AG09319 (cell line): ENCODE results near the gene BNIP5.

Source experiments
- DNase-seq: peaks from one replicate; pipeline ENCODE4 v3.0.0-alpha.2; 2010; ENCODE audit warnings: low read depth; ENCODE audit errors: extremely low read depth
- TF ChIP-seq, protein P1 (sequence below): IDR thresholded peaks from 2 replicates; pipeline ENCODE4 v1.5.1; 2011; ENCODE audit warnings: low read depth, mild to moderate bottlenecking, inconsistent platforms, low read length, moderate library complexity

Gene BNIP5

DNA sequence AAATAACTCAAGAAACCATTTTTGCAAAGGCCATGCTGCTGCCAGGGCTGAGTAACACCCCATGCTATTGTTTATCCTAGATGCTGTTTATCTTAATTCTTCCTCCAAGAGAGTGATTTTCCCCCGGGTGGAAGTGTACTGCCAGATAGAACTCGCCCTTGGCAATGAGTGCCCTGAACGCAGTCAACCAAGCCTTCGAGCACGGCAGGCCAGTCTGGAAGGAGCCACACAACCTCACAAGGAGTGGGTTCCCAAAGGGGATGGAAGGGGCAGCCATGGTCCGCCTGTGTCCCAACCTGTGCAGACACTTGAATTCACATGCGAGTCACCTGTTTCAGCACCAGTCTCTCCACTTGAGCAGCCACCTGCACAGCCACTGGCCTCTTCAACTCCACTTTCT is 34.9 kb downstream of the BNIP5 start:
- DNase-seq: no peak
- TF ChIP-seq, protein P1, sequence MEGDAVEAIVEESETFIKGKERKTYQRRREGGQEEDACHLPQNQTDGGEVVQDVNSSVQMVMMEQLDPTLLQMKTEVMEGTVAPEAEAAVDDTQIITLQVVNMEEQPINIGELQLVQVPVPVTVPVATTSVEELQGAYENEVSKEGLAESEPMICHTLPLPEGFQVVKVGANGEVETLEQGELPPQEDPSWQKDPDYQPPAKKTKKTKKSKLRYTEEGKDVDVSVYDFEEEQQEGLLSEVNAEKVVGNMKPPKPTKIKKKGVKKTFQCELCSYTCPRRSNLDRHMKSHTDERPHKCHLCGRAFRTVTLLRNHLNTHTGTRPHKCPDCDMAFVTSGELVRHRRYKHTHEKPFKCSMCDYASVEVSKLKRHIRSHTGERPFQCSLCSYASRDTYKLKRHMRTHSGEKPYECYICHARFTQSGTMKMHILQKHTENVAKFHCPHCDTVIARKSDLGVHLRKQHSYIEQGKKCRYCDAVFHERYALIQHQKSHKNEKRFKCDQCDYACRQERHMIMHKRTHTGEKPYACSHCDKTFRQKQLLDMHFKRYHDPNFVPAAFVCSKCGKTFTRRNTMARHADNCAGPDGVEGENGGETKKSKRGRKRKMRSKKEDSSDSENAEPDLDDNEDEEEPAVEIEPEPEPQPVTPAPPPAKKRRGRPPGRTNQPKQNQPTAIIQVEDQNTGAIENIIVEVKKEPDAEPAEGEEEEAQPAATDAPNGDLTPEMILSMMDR: no peak

DNA sequence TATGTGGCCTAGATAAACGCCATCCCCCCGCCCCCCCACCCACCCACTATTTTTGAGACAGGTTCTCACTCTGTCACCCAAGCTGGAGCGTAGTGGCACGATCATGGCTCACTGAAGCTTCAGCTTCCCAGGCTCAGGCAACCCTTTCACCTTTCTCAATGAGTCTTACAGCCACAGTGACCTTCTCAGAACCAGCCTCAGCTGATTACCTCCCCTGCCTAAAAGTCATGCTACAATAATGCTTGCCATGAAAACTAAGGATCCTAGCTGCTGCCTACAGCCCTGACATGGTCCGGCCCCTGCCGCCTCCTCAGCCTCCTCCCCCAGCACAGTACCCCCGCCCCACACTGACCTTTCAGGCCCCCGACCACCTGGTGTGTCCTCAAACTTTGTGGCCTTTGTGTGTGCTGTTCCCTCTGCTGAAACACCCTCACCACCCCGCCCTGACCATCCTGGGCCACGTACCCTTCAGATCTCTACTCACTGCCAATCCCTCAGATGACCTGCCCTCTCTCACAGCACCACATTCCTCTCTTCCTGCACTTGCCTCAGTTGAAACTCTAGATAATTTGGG is 35.5 kb downstream of the BNIP5 start:
- DNase-seq: no peak
- TF ChIP-seq, protein P1: no peak

DNA sequence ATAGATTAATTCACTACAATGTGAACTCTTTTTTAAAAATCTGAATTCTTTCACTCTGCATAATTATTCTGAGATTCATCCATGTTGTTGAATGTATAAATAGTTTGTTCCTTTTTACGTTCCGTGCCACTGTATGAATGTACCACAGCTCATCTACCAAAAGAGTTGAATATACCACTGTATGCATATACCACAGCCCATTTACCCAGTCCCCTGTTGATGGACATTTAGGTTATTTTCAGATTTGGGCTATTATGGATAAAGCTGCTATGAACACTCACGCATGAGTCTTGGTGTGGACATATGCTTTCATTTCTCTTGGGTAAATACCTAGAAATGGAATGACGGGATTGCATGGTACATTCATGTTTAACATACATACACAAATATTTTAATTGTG is 38.7 kb downstream of the BNIP5 start:
- TF ChIP-seq, protein P1: no peak
- DNase-seq: no peak

DNA sequence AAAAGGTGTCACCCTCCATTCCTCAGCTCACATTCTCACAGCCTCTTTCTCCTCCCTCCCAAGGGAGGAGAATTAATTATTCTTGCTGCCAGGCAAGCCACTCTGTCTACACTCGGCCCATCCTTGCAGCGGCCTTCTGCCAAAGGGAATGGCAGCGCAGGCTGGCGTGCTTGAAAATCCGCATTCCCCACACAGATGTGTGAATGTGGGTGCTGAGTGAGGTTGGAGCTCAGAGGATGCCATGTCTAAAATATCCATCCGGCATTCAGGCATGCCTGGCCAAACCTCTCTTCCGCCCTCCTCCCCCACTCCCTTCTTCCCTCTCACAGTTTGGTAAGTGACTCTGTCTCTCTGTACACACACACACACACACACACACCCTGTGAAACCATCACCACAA is 39.2 kb downstream of the BNIP5 start:
- DNase-seq: no peak
- TF ChIP-seq, protein P1: no peak

DNA sequence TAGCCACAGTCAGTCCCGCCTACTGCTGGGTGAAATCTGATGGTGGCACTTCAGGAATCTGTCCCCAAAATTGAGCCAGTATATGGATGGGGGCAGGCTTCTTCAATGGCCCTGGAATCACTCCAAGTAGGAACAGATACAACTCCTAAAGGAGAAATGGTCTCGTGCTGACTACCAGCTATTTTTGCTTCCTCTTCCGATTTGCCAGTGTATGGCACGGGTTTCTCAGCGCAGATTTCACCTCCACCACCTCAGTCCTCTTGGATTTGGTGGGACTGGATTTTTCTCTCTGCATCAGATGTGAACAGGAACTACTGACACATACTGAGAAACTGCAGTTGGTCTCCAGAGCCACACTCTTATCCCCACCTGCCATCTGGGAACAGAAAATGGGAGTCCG is 39.6 kb downstream of the BNIP5 start:
- no peak for DNase-seq
- TF ChIP-seq, protein P1: no peak

DNA sequence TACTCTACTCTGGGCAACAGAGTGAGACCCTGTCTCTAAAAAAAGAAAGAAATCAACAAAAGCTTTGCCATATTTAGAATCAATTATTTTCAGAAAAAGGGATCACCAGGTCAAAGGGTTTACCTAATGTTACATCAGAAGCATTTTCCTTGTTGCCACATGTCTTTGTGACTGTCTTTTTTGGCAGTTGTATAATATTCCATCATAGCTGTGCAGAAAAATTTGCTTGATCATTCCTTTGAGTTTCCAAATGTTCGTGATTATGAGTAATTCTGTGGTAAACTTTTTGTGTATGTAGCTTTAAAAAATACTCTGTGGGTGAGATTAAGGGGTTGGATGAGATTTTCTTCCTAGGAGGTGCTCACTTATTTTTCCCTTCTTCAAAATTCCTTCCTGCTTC is 40.4 kb downstream of the BNIP5 start:
- DNase-seq: peak; percentile 4
- TF ChIP-seq, protein P1: no peak

DNA sequence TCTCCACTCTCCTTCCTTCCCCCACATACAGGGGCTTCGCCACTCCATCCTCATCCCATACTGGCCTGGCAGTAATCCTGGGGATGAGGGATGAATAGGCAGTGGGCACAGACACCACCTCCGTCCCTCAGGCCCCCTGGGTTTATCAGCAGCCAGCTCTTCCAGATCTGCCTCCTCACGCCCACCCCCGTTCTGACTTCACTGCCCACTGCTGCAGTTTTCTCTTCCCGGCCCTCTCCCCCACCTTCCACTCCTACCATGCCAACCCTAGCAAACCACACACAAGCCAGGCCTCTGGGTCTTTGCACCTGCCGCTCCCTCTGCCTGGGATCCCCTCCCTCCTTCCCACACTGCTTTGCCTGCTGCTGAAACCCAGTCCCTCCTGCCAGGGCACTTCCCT is 44.5 kb downstream of the BNIP5 start:
- TF ChIP-seq, protein P1: no peak
- no peak for DNase-seq
